NCI-H510A treated with DMSO at 0.1 percent for 48 hours (cell line): Measurements from ENCODE around the gene MVP.
A peak's percentile ranks its signal among the peaks of the same experiment; 100 is the strongest.
"Not testable (repeated sequence)": the region's sequence is repeated elsewhere in the genome, so short reads cannot be mapped to it uniquely, and the experiment has no call there.

Source experiments
- DNase-seq: peaks from one replicate; lab custom pipeline; 2025; lab: John Stamatoyannopoulos, UW

MVP gene

DNA sequence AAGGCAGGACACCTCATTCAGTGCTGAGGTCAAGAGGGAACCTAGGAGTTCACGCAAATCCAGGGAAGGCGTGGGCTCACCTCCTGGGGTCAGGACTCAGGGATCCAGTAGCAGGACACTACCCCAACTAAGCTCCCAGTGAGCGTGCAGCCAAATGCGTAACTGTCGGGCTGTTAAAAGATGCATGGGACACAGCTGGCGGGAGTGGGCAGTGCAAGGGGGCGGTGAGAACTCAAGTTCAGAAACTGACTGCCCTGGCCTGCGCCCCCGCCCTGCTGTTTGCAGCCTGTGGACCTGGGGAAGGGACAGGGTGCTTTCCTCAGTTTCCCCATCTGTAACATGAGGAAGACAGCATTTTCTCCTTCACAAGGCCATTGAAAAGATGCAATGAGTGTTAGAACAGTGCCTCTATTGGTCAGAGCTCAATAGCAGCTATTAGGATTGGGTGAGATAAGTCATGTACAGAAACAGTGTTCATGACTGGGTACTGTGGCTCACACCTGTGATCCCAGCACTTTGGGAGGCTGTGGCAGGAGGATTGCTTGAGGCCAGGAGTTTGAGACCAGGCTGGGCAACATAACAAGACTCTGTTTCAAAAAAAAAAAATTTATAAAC is 22.6 kb downstream of the MVP start:
- no peak for DNase-seq

DNA sequence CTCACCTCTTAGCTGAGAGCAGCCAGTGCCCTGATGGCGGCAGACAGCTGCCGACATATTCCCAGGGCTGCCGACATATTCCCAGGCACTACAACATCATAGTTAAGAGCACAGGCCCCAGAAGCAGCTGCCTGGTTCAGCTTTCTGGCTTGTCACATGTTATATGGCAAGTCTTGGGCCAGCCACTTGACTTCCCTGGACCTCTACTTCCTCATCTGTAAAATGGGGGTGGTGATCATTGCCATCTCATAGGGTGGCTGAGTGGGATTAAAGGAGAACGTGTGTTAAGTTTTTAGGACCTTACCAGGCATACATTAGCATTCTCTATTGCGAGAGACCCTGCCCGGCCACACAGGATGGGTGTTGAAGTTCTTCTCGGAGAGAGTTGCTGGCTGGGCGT is 23.7 kb downstream of the MVP start:
- DNase-seq = no peak

DNA sequence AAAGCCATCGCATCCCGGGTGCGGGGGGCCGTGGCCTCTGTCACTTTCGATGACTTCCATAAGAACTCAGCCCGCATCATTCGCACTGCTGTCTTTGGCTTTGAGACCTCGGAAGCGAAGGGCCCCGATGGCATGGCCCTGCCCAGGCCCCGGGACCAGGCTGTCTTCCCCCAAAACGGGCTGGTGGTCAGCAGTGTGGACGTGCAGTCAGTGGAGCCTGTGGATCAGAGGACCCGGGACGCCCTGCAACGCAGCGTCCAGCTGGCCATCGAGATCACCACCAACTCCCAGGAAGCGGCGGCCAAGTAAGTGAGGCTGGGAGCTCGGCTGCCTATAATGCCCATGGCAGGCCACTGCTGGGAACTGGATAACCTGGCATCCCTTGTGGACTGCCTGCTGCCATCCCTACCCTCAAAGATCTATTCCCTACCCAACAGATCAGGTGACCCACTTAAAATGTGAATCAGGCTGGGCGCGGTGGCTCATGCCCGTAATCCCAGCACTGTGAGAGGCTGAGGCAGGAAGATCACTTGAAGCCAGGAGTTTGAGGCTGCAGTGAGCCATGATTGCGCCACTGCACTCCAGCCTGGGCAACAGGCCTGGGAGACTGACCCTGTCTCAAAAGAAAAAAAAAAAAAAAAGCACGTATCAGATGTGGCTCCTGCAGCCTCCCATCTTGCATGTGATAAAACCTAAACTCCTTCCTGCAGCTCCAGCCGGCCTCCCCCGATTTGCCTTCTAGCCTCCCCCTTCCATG is 24.5 kb downstream of the MVP start:
- no peak for DNase-seq

DNA sequence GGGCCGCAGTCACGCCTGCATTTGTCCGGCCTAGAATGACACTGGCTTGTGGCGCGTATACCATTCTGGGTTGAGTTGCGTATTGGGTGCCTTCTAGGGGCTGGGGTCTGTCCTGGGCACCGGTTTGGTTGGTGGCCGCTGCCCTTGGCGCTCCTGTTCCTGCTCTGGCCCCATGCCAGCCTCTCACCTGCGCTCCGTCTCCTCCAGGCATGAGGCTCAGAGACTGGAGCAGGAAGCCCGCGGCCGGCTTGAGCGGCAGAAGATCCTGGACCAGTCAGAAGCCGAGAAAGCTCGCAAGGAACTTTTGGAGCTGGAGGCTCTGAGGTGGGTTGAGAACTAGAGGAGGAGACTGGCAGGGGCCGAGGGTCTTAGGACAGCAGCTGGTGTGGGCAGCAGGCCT is 25.4 kb downstream of the MVP start:
- no peak for DNase-seq

DNA sequence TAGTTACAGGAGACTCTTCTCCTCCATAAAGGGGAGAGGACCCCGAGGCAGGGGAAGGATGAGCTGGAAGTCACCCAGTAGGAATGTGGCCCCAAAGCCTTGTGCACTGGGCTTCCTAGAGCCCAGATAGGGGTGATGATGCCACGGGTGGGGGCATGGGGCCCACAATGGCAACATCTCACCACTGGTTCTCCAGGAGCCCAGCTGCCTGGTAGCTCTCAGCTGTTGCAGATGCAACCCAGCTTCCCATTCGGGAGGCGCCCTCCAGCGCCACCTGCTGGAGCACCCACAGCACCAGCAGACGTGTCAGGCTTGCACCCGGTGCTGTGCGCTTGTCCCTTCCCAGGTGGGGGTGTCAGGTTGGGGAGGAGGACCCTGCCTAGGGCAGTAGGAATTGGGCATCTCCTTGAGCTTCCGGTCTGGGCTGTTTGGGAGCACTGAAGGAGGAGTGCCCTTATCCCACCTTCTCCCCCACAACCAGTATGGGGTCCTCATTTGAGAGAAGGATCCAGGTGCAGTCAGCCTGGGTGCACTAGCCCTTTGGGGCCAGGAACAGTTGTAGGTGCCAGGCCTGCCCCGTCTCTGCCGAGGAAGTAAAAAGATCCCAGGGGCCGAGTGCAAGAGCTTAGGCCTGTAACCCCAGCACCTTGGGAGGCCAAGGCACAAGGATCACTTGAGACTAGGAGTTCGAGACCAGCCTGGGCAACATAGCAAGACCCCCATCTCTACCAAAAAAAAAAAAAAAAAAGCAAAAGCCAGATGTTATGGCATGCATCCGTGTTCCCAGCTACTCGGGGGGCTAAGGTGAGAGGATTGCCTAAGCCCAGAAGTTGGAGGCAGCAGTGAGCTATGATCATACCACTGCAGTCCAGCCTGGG is 28.4 kb downstream of the MVP start:
- peak; percentile 50 for DNase-seq

DNA sequence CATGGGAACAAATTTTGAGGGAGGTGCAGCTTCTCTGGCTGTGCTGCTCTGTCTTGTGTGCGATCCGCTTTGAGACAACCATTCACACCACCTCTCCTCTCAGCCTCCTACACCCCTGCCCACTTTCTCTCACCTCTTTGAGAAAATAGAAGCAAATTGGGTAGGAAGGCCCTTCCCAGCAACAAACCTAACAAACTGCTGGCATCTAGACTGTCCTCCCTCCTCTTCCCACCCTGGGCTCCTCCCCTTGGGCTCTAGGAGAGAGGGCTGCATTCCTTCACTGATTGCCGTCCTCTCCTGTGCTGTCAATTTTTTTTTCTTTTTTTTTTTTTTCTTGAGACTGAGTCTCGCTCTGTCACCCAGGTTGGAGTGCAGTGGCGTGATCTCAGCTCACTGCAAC is 29.2 kb downstream of the MVP start:
- no peak for DNase-seq

DNA sequence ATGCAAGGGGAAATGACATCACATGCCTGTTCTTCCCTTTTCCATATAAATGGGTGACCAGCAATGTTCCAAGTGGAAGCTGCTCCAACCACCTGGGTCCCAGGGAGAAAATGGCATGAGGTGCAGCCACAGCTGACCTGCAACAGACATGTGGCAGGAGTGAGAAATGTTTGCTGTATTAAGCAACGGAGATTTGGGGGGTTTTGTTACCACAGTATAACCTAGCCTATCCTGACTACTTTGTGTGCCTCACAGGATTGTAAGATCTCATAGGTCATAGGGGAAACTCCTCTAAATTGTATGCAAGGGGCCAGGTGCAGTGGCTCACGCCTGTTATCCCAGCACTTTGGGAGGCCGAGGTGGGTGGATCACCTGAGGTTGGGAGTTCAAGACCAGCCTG is 30.7 kb downstream of the MVP start:
- DNase-seq = no peak

DNA sequence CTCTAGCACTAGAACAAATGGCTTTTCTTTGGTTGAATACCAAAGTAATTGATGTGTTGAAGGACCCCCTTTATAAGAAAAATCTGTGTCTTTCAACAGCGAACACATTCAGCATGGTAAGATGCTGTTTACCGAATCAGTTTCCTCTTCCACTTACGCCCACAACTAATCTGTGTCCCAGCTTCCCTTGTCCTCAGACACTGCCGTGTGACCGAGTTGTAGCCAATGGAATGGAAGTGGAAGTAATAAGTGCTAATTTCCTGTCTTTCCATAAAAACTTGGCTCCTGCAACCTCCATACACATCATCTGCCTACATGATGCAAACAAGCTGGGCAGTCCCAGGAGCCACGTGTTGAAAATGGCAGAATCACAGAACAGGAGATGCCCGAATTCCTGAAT is 32.4 kb downstream of the MVP start:
- DNase-seq = no peak

DNA sequence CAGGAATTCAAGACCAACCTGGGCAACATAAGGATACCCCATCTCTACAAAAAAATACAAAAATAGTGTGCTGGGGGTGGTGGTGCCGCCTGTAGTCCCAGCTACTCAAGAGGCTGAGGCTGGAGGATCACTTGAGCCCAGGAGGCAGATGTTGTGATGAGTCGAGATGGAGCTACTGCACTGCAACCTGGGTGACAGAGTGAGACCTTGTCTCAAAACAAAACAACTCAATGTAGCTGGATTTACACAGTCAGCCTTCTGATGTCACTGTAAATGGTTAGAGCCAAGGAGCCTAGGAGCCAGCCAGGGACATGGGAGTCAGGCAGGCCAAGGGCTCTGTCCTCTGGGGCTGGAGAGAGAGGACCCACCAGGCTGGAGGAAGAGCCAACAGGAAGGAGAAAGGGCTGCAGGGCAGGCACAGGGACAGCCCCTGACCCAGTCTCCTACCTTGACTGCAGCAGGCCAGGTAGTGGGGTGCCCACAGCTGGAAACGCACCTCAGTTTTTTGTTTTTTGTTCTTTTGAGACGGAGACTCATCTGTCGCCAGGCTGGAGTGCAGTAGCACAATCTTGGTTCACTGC is 34.3 kb downstream of the MVP start:
- no peak for DNase-seq

DNA sequence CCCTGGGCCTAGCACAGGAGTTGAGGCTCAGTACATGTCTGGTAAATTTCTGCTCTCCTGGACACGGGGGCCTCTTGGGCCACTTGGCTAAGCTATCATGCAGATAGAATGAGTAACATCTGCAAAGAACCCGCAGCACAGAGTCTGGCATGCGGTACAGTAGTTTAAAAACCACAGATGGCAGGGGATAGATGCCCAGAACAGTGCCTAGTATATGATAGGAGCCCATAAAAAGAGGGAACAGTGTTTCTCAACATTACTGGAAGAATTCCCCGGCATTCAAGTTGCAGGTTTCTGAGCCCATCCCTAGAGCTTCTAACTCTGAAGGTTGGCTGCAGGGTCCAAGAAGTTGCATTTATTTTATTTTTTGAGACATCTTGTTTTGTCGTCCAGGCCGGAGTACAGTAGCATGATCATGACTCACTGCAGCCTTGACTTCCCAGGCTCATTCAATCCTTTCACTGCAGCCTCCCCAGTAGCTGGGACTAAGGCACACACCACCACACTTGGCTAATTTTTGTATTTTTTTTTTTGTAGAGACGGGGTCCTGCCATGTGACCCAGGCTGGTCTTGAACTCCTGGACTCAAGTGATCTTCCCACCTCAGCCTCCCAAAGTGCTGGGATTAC is 37.0 kb downstream of the MVP start:
- no peak for DNase-seq

DNA sequence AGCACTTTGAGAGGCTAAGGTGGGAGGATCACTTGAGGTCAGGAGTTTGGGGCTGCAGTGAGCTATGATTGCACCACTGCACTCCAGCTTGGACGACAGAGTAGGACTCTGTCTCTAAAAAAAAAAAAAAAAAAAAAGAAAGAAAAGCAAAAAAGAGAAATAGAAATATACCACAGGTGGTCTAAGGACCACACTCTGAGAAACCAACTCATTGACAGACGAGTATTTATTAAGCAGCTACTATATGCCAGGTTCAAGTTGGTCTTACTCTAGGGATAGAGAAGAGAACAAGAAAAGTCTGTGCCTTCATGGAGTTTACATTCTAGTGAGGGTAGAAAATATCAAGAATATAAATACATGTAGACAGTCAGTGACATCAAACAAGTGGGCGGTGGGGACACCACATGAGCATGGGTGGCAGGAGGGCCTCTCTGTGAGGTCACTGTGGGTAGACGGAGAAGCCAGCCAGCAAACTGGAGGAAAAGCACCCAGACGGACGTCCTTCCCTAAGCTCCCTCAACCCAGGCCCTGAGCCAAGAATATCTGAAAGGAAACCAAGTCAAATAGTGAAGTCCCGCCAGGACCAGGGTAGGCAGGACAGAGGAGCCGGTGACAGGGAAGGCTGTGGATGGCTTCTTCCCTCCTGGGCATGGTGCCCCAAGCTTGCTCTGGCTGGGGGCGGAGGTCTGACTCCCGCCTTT is 38.0 kb downstream of the MVP start:
- DNase-seq = no peak

DNA sequence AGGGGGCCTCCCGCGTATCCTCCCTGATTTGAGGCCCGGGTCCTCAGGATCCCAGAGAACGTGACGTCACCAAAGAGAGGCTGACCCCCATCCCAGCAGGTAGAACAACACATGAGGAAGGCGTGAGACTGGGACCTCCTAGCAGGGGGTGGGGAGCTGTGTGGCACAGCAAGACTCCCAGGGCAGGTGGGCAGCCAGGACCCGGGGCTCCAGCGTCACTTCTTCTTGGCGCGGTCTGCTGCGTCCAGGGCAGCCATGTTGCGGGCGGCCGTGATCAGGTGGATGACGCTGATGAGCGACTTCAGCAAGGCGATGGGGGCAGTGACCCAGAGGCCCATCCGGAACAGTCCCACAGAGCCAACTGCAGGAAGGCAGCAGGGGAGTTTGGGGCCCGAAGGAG is 38.7 kb downstream of the MVP start:
- DNase-seq = no peak

DNA sequence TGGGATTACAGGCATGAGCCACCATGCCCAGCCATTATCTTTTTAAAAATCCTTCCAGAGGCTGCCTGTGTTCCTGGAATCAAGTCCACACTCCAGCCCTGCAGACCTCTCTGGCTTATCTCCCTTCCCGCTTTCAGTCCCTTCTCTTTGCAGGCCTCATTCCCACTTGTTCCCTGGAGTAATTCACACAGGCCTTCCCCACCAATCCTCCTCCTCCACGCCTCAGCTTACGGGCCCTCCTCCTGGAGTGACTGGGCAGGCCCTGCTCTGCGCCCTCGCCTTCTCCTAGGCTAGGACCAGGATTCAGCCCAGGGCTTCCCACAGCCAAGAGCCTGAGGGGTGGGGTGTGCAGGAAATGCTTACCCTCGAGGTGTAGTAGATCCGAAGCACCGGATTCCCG is 40.0 kb downstream of the MVP start:
- no peak for DNase-seq

DNA sequence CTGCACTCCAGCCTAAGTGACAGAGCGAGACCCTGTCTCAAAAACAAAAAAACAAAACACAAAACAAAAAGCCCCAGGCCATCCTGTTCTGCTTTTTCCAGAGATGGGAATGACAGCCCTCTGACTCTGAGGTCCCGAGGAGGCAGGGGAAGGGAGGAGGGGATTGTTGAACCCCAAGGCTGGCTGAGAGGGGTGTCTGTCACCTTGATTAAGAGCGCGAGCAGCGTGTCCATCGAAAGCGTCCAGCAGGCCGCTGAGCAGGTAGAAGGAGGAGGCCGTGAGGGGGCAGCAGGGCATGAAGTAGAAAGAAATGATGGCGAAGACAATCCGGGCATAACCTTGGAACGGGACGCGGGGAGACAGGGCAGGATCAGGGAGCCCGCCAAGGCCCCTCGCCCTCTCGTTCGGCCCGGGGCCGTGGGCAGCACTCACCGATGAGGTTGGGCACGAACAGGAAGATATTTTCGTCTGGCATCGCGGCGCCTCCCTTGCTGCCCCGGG is 42.2 kb downstream of the MVP start:
- no peak for DNase-seq

DNA sequence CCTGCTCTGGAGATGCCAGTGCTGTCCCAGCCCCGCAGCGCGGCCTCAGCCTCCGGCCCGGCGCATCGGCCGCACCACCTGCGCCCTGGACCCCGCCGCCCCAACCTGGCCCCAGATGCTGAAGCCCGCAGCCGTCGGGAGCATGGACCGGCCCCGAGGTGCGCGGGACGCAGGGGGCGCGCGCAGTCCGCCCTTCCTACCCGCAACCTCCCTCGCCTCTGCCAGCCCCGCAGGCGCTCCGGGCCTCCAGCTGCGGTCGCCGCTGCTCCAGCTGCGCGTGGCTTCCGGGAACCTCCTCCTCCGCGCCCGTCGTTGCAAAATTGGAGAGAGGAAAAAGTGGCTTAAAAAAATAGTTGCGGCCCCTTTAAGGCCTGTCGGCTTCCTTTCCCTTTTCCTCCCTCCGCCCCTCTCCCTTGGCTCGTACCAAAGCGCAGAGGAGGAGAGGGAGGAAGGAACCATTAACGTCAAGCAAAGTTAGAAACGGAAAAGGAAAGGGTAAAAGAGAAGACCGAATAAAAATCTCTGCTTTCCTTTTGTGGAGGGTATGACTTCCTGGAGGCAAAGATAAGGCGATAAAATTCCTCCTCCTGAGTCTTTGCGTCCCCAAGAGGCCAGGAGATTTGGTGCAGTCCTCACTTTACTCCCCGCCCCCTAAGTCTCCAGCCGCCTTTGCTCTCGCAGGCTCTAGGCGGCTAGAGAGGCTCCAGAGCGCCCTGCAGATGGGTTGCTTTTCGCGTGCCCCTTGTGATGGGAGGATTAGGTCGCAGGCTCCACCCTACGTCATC is 42.8 kb downstream of the MVP start, which contains the start of gene CDIPT:
TSS of gene CDIPT (minus strand) at position 343 of the 785 bp plus-strand sequence. CDS start 369 bp downstream, outside the sequence.
- DNase-seq = peak; percentile 99

DNA sequence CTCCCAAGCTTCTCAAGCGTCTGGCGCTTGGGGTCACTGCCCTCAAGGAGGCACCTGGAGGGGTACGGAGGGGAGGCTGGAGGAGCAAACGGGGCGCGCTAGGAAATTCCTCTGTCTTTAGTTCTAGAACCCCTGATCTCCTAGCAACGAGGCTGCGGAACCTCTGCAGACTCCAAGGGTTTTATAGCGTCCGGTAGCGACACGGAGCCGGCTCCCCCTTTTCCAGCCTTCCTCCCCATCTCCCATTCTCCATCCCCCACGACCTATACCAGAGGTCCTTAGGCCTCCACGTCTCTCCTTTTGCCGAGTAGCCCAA is 43.4 kb downstream of the MVP start:
- no peak for DNase-seq

DNA sequence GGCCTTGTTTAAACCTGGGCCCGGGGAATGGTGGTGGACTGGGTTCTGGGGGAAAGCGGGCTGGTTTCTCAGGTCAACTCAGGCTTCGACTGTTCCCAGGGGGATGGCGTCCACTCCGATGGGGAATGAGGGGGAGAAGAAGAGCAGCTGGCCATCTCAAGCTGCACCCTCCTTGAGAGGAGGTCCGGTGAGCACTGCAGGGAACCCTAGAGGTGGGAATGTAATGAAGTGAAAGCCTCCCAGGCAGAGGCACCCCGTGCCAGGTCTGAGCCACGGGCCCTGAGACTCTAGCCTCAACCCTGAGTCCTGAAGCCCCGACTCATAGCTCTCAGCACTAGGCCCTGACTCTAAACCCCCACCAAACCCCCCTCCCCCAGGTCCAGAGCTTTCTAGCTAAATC is 43.9 kb downstream of the MVP start:
- no peak for DNase-seq

DNA sequence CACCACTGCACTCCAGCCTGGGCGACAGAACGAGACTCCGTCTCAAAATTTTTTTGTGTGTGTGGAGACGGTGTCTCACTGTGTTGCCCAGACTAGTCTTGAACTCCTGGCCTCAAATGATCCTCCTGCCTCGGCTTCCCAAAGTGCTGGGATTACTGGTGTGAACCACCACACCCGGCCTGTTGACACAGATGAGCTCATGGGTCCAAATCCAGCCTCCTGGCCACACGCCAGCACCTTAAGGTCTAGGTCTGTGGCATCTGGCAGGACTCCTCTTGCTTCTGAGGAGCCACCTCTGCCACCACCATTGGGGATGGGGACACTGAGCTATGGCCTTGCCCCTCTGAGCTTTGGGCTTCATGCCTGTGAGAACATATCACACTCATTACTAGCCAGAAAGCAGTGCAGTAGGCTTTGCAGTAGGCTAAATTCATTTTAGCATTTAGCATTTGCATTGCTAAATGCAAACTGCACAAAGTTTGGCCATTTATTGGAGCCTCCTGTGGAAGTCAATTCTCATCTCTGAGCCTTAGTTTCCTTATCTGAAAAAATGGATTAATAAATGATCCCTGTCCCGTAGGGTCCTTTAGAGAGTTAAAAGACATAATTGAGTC is 48.2 kb downstream of the MVP start:
- DNase-seq = no peak

DNA sequence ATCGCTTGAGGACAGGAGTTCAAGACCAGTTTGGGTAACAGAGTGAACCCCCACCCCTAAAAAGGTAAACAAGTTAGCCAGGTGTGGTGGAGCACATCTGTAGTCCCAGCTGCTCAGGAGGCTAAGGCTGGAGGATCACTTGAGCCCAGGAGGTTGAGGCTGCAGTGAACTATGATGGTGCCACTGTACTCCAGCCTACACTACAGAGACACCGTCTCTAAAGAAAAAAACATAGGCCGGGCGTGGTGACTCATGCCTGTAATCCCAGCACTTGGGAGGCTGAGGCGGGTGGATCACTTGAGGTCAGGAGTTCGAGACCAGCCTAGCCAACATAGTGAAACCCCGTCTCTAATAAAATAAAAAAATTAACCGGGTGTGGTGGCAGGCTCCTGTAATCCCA is 48.8 kb downstream of the MVP start:
- not testable (repeated sequence) for DNase-seq
